Mesenchymal stem cell (in vitro differentiated cells and primary cell): ENCODE results near the gene HOXB4.

Source experiments
- DNase-seq: peaks from one replicate; pipeline ENCODE4 v3.0.0-alpha.2; 2013
- H2AFZ ChIP-seq: one replicate; pipeline ENCODE4 v1.6.1; 2013; ENCODE audit warnings: low read depth, mild to moderate bottlenecking, control low read depth, inconsistent platforms, low read length, moderate library complexity
- H2AK5ac ChIP-seq: 2 replicates; pipeline ENCODE4 v1.6.1; 2013; ENCODE audit warnings: low read length, moderate library complexity, mild to moderate bottlenecking, inconsistent platforms; ENCODE audit not compliant: severe bottlenecking
- H2BK120ac ChIP-seq: one replicate; pipeline ENCODE4 v1.6.1; 2013; ENCODE audit warnings: low read depth, mild to moderate bottlenecking, inconsistent platforms, low read length, moderate library complexity
- H2BK12ac ChIP-seq, 2 experiments: one replicate each; pipeline ENCODE4 v1.6.1; 2013; ENCODE audit warnings: inconsistent platforms in 2 of 2, low read length in 2 of 2, mild to moderate bottlenecking in 2 of 2, moderate library complexity in 2 of 2, control low read depth in 1 of 2
- H2BK15ac ChIP-seq: one replicate; pipeline ENCODE4 v1.6.1; 2013; ENCODE audit warnings: mild to moderate bottlenecking, low read depth, inconsistent platforms; ENCODE audit not compliant: poor library complexity, severe bottlenecking
- H2BK5ac ChIP-seq: 2 replicates; pipeline ENCODE4 v1.6.1; 2013; ENCODE audit warnings: low read depth, mild to moderate bottlenecking, low read length, control low read depth, inconsistent platforms; ENCODE audit not compliant: poor library complexity, severe bottlenecking
- H3K14ac ChIP-seq, 2 experiments: one replicate each; pipeline ENCODE4 v1.6.1; 2013; ENCODE audit warnings: inconsistent platforms in 2 of 2, low read length in 2 of 2, control low read depth in 1 of 2, mild to moderate bottlenecking in 1 of 2, moderate library complexity in 1 of 2
- H3K18ac ChIP-seq, 2 experiments: one replicate each; pipeline ENCODE4 v1.6.1; 2013; ENCODE audit warnings: inconsistent platforms in 2 of 2, low read length in 2 of 2, control low read depth in 1 of 2, low read depth in 1 of 2, mild to moderate bottlenecking in 1 of 2
- H3K23ac ChIP-seq, 2 experiments: one replicate each; pipeline ENCODE4 v1.6.1; 2013; ENCODE audit warnings: inconsistent platforms in 2 of 2, low read length in 2 of 2, mild to moderate bottlenecking in 2 of 2, moderate library complexity in 2 of 2, control low read depth in 1 of 2
- H3K27ac ChIP-seq: 2 replicates; pipeline ENCODE4 v1.5.1; 2013; ENCODE audit warnings: mild to moderate bottlenecking, moderate library complexity, low read length, control low read depth, inconsistent platforms; ENCODE audit not compliant: poor library complexity, severe bottlenecking
- H3K27me3 ChIP-seq, 2 experiments: 2 replicates each; pipeline versions ENCODE4 v1.6.1 to v1.7.0; 2013; ENCODE audit warnings: low read length in 2 of 2, mild to moderate bottlenecking in 2 of 2, moderate library complexity in 2 of 2, control low read depth in 1 of 2, inconsistent platforms in 1 of 2; ENCODE audit not compliant: control insufficient read depth in 1 of 2, insufficient read depth in 1 of 2
- H3K36me3 ChIP-seq, 2 experiments: 2 replicates each; pipeline versions ENCODE4 v1.6.1 to v1.7.0; 2013; ENCODE audit warnings: low read length in 2 of 2, control low read depth in 1 of 2, inconsistent platforms in 1 of 2, low read depth in 1 of 2, mild to moderate bottlenecking in 1 of 2; ENCODE audit not compliant: insufficient read depth in 2 of 2, control insufficient read depth in 1 of 2
- H3K4ac ChIP-seq, 2 experiments: one replicate each; pipeline ENCODE4 v1.6.1; 2013; ENCODE audit warnings: inconsistent platforms in 2 of 2, low read length in 2 of 2, mild to moderate bottlenecking in 2 of 2, moderate library complexity in 2 of 2, control low read depth in 1 of 2, low read depth in 1 of 2
- H3K4me1 ChIP-seq: 2 replicates; pipeline ENCODE4 v1.6.1; 2013; ENCODE audit warnings: low read depth, low read length, control low read depth; ENCODE audit not compliant: control insufficient read depth, insufficient read depth
- H3K4me2 ChIP-seq: 2 replicates; pipeline ENCODE4 v1.6.1; 2013; ENCODE audit warnings: low read length, mild to moderate bottlenecking, inconsistent platforms; ENCODE audit not compliant: poor library complexity, severe bottlenecking
- H3K4me3 ChIP-seq, 2 experiments: 2 replicates each; pipeline versions ENCODE4 v1.5.1 to v1.7.0; 2013; ENCODE audit warnings: low read length in 2 of 2, mild to moderate bottlenecking in 2 of 2, control low read depth in 1 of 2, low read depth in 1 of 2; ENCODE audit not compliant: insufficient read depth in 1 of 2
- H3K79me1 ChIP-seq: replicated peaks from 2 replicates; pipeline ENCODE4 v1.6.1; 2013; ENCODE audit warnings: mild to moderate bottlenecking, control low read depth, low read length, inconsistent platforms; ENCODE audit not compliant: poor library complexity, severe bottlenecking
- H3K9ac ChIP-seq: 2 replicates; pipeline ENCODE4 v1.7.0; 2013; ENCODE audit warnings: mild to moderate bottlenecking, low read length, moderate library complexity
- H3K9me3 ChIP-seq: 2 replicates; pipeline ENCODE4 v1.7.0; 2013; ENCODE audit warnings: mild to moderate bottlenecking, low read length; ENCODE audit not compliant: control insufficient read depth
- H4K8ac ChIP-seq: one replicate; pipeline ENCODE4 v1.6.1; 2013; ENCODE audit warnings: inconsistent platforms, mild to moderate bottlenecking, low read length, moderate library complexity
- H4K91ac ChIP-seq: one replicate; pipeline ENCODE4 v1.6.1; 2013; ENCODE audit warnings: mild to moderate bottlenecking, low read length, inconsistent platforms
- WGBS: methylation state at CpG from one replicate; pipeline ENCODE4 v1.1.7; 2013; ENCODE audit warnings: mixed read lengths; 5-methylcytosine and 5-hydroxymethylcytosine counted together

The HOXB4 gene

GRCh38 chr17:48593840-48594537 is 15.8 kb upstream of the HOXB4 start:
- Histone ChIP-seq H3K79me1 (peaks cover 4% of the 10 kb centered on the region), H2AK5ac (peak overlapping the region; percentile 79), H3K14ac (peak overlapping the region in 1 of 2 experiments; percentile 71), H3K9me3 (no peaks in the 10 kb centered on the region), H2AFZ (no peak overlapping the region), H3K23ac (peak overlapping the region; percentile 5 to 25), H3K4me1 (peaks cover 46% of the 10 kb centered on the region), H3K4ac (peak overlapping the region; percentile 36 to 92), H3K9ac (peak overlapping the region; percentile 98), H2BK5ac (no peak overlapping the region), H3K27me3 (no peaks in the 10 kb centered on the region), H3K4me2 (peak overlapping the region; percentile 44), H4K91ac (peak overlapping the region; percentile 53), H3K36me3 (peaks cover 31 to 34% of the 10 kb centered on the region in 2 experiments), H3K27ac (peak overlapping the region; percentile 90), H2BK120ac (peak overlapping the region; percentile 42), H3K4me3 (peak overlapping the region in 1 of 2 experiments; percentile 80), H2BK15ac (no peak overlapping the region), H3K18ac (peak overlapping the region; percentile 90 to 97), H2BK12ac (peak overlapping the region in 1 of 2 experiments; percentile 86), H4K8ac (peak overlapping the region; percentile 29)
- peak; percentile 98 for DNase-seq
- under 1% methylated on average over 32 of the region's 37 CpGs for WGBS

DNA sequence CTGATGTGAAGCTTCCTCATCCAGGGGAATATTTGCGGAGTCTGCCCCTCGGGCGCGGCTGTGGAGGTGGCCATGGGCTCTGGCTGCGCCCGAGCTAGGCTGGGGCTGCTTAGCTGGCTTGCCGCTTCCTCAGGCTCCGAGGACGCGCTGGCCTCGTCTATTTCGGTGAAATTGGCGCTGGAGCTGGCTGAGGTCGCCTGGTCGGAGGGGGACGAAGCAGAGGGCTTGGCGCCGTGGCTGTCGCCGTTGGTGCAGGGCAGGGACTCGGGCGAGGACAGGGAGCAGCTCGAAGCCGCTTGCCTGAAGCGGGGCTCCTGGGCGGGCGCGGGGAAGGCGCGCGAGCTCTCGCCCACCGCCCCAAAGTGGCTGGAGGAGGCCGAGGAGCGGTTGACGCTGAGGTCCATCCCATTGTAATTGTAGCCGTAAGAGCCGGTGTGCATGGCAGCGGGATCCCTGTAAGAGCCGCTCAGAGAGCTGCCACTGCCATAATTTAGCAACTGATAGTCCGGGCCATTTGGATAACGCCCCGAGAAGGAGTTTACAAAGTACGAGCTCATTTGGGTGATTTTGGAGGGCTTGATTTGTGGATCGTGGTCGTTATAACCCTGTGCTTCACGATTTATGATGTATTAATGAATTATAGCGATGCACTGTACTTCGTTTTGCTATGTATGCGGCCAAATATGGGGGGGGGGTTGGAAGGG is 15.1 kb upstream of the HOXB4 start, which contains the start of gene HOXB5:
HOXB5 (minus strand) TSS at position 654 of the 704 bp plus-strand sequence; CDS start at position 557, 97 bp downstream.
- Histone ChIP-seq H3K27ac (peak within 1 kb of the TSS; percentile 90), H3K4me3 (peak within 1 kb of the TSS; percentile 55 to 80), H3K14ac (peak within 1 kb of the TSS; percentile 44 to 98), H2AFZ (no peak within 1 kb of the TSS), H3K18ac (peak within 1 kb of the TSS; percentile 97 to 99), H3K4ac (peak within 1 kb of the TSS; percentile 88 to 92), H3K36me3 (peaks cover 31 to 34% of the 10 kb centered on the region in 2 experiments), H2BK12ac (peak within 1 kb of the TSS; percentile 80 to 86), H4K91ac (peak within 1 kb of the TSS; percentile 99), H2BK120ac (peak within 1 kb of the TSS; percentile 89), H3K4me2 (peak within 1 kb of the TSS; percentile 92), H3K9ac (peak within 1 kb of the TSS; percentile 98), H2BK5ac (peak within 1 kb of the TSS; percentile 39), H2BK15ac (peak within 1 kb of the TSS; percentile 83), H3K9me3 (no peaks in the 10 kb centered on the region), H3K27me3 (no peaks in the 10 kb centered on the region), H3K4me1 (peaks cover 44% of the 10 kb centered on the region), H2AK5ac (peak within 1 kb of the TSS; percentile 79), H4K8ac (peak within 1 kb of the TSS; percentile 87), H3K79me1 (peaks cover 4% of the 10 kb centered on the region), H3K23ac (peak within 1 kb of the TSS; percentile 81 to 100)
- under 1% methylated on average over 50 of the region's 50 CpGs for WGBS
- DNase-seq: no peak

- Histone ChIP-seq H3K27ac (peak overlapping the region; percentile 22), H3K36me3 (peaks cover 31 to 34% of the 10 kb centered on the region in 2 experiments), H2BK12ac (peak overlapping the region in 1 of 2 experiments; percentile 73), H3K9me3 (no peaks in the 10 kb centered on the region), H3K4me3 (peak overlapping the region; percentile 23 to 80), H3K9ac (peak overlapping the region; percentile 98), H3K79me1 (peaks cover 4% of the 10 kb centered on the region), H3K23ac (no peak overlapping the region), H3K14ac (peak overlapping the region in 1 of 2 experiments; percentile 96), H2BK120ac (peak overlapping the region; percentile 50), H3K4me1 (peaks cover 48% of the 10 kb centered on the region), H2AK5ac (peak overlapping the region; percentile 66), H2BK15ac (no peak overlapping the region), H3K18ac (peak overlapping the region; percentile 91 to 93), H3K27me3 (no peaks in the 10 kb centered on the region), H2BK5ac (peak overlapping the region; percentile 9), H3K4me2 (peak overlapping the region; percentile 92), H4K8ac (peak overlapping the region; percentile 61), H3K4ac (peak overlapping the region; percentile 66 to 89), H2AFZ (no peak overlapping the region), H4K91ac (peak overlapping the region; percentile 52)
- no peak for DNase-seq
- 6% methylated on average over 13 of the region's 14 CpGs for WGBS
These were observed 14.4 kb upstream of the HOXB4 start for GRCh38 chr17:48592577-48592976.
